GM19351 (cell line): ENCODE data around the gene ABHD16B.
"Not testable (repeated sequence)": the region's sequence is repeated elsewhere in the genome, so short reads cannot be mapped to it uniquely, and the experiment has no call there.

Experiments
- ATAC-seq: cut with Tn5 transposase; IDR thresholded peaks from one replicate; pipeline ENCODE4 v1.9.1; 2021; ENCODE audit warnings: mild to moderate bottlenecking, moderate library complexity; ENCODE audit not compliant: unreplicated experiment

Gene ABHD16B

GRCh38 chr20:63876489-63877036, 15.3 kb downstream of the ABHD16B start:
- ATAC-seq: no peak

- no peak for ATAC-seq
Measured at GRCh38 chr20:63877755-63878470, 16.6 kb downstream of the ABHD16B start.

- ATAC-seq: no peak
Measured at GRCh38 chr20:63878899-63879663, 17.8 kb downstream of the ABHD16B start.

GRCh38 chr20:63880901-63881300, 19.6 kb downstream of the ABHD16B start:
- not testable (repeated sequence) for ATAC-seq

GRCh38 chr20:63881451-63882226, 20.3 kb downstream of the ABHD16B start:
- ATAC-seq: no peak

GRCh38 chr20:63882257-63883200, 21.2 kb downstream of the ABHD16B start:
- ATAC-seq: no peak

- ATAC-seq: no peak
Measured at GRCh38 chr20:63883201-63883593, 21.9 kb downstream of the ABHD16B start.

- ATAC-seq: no peak
Measured at GRCh38 chr20:63884506-63885263, 23.4 kb downstream of the ABHD16B start.

- ATAC-seq: no peak
Measured at GRCh38 chr20:63885264-63886053, 24.2 kb downstream of the ABHD16B start.

GRCh38 chr20:63886054-63886419, 24.7 kb downstream of the ABHD16B start:
- no peak for ATAC-seq

GRCh38 chr20:63886921-63887320, 25.6 kb downstream of the ABHD16B start:
- no peak for ATAC-seq

- ATAC-seq: no peak
Measured at GRCh38 chr20:63889241-63890200, 28.2 kb downstream of the ABHD16B start.

GRCh38 chr20:63890201-63890576, 28.9 kb downstream of the ABHD16B start:
- no peak for ATAC-seq

- no peak for ATAC-seq
Measured at GRCh38 chr20:63890616-63891015, 29.3 kb downstream of the ABHD16B start.

- ATAC-seq: no peak
Measured at GRCh38 chr20:63891061-63892002, 30.0 kb downstream of the ABHD16B start.

- ATAC-seq: no peak
Measured at GRCh38 chr20:63892402-63892801, 31.1 kb downstream of the ABHD16B start.

- no peak for ATAC-seq
Measured at GRCh38 chr20:63893999-63894357, 32.7 kb downstream of the ABHD16B start.
